GM21717 (cell line): Measurements from ENCODE around the gene PLA2G4B.

Experiments
- ATAC-seq: cut with Tn5 transposase; IDR thresholded peaks from one replicate; pipeline ENCODE4 v1.9.1; 2021; ENCODE audit warnings: mild to moderate bottlenecking, moderate library complexity; ENCODE audit not compliant: unreplicated experiment

PLA2G4B gene

DNA sequence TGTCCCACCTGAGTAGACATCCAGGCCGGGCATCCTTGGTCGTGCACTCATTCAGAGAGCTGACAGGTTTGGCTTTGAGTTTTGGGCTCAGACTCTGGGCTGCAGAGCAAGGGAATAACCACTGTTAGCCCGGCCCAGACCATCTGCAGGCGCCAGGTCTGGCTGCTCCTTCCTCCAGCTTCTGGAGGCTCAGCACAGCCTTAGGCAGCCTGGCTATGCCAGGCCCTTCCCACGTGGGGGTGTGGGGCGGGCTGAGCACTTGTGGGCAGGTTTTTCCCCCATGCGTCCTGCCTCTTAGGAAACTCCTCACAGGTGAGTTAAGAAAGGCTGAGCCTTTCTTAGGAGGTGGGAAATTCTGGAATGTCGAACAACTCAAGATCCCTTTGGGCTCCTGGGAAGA is 11.2 kb downstream of the PLA2G4B start:
- no peak for ATAC-seq

DNA sequence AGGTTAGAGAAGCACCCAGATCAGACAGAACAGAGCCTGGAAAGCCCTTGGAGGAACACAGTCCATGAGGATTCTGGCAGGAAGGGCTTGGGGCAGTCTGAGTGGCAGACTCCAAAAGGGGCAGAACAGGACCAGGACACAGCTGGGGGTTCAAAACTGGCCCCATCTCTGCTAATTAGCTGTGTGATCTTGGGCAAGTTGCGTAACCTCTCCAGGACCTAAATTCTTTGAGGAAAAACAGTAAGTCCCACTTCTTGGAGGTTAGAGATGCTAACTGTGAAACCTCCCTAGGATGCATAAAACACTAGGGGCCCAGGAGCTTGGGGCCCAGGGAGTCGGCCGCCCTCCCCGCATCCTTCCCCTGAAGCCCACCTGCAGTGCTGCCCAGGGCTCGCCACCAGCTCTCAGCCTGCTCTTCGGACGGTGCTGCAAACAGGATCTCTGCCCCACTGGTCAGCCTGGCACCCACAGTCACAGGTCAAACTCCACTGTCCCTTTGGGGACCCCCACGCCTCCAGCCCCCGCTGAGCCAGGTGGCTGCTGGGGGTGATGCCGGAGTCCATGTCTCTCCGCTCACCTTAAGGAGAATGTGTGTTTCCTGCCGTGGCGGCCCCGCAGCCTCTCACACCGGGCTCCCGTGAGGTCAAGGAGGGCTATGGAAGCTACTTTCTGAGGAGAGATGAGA is 12.0 kb downstream of the PLA2G4B start:
- no peak for ATAC-seq

- no peak for ATAC-seq
Measured at GRCh38 chr15:41851167-41851523, 12.5 kb downstream of the PLA2G4B start.

- no peak for ATAC-seq
Measured at GRCh38 chr15:41851755-41852370, 13.2 kb downstream of the PLA2G4B start.

GRCh38 chr15:41852736-41853590 is 14.3 kb downstream of the PLA2G4B start:
- no peak for ATAC-seq

- ATAC-seq: no peak
Measured at GRCh38 chr15:41853831-41854230, 15.2 kb downstream of the PLA2G4B start.

DNA sequence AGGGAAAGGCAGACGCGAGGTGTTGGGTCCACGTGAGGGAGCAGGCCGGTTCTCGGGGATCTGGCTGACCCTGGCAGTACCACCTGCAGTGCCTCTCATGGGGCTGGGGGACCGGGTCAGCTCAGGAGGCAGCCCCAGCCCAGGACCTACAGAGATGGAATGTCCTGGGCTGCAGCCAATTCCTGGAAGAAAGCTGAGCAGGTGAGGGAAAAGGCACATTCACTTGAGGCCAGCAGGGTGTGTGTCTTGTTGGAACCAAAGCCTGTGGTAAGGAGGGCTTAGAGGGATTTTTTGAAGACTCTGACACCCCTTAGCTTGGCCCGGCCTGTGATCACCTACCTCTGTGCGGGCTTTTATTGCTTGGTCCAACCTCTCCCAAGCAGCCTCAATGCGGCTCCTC is 15.8 kb downstream of the PLA2G4B start:
- ATAC-seq: no peak

GRCh38 chr15:41855261-41855961 is 16.8 kb downstream of the PLA2G4B start:
- no peak for ATAC-seq

GRCh38 chr15:41856262-41856661 is 17.6 kb downstream of the PLA2G4B start:
- ATAC-seq: no peak

GRCh38 chr15:41856716-41857115 is 18.1 kb downstream of the PLA2G4B start:
- no peak for ATAC-seq

GRCh38 chr15:41857316-41857715 is 18.7 kb downstream of the PLA2G4B start:
- no peak for ATAC-seq

DNA sequence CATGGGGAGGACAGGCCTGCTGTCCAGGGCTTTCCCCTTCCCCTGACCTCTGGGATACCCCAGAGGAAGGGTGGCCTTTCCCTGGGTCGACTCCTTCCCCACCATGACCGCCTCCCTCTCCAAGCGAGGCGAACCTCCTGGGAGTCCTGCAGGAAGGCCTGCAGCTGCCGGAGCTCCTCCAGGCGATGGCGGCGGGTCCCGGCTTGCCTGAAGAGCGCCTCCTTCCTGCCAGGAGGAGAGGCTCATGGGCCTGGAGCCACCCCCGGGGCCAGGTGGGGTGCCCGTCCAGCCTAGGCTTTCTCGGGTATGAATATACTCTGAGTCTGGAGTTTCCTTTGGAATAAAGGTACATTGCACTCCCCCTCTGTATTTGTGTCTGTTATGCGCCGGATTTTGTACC is 20.1 kb downstream of the PLA2G4B start:
- ATAC-seq: no peak

GRCh38 chr15:41860049-41860828 is 21.6 kb downstream of the PLA2G4B start:
- ATAC-seq: no peak

DNA sequence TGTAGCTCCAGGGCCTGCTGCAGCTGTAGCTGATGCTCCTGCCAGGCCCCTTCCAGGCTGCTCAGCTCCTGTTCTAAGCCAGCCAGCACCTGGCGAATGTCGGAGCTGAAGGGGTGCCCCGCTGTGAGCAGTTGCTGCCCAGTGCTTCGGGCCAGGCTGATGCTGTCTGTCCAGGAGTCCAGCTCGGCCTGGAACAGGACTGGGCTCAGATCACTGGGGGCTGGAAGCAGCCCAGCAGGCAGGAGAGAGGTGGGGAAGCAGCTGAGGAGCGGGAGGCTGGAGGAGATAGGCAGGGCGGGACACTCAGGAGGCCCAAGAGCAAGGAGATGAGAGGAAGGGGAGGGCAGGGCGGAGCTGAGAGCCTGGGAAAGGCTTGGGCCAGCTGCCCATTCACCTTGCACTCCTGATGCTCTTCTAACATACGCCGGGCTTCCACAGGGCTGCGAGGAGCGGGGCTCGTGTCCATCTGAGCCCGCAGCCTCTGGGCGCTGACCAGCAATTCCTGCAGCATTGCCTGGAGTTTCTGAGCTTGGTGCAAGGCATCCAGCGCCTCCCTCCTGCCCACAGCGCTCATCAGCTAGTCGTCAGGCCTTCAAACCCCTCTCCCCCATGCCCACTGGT is 23.2 kb downstream of the PLA2G4B start:
- ATAC-seq: no peak

GRCh38 chr15:41862515-41863116 is 24.0 kb downstream of the PLA2G4B start:
- ATAC-seq: no peak

GRCh38 chr15:41865490-41866055 is 26.9 kb downstream of the PLA2G4B start:
- no peak for ATAC-seq

DNA sequence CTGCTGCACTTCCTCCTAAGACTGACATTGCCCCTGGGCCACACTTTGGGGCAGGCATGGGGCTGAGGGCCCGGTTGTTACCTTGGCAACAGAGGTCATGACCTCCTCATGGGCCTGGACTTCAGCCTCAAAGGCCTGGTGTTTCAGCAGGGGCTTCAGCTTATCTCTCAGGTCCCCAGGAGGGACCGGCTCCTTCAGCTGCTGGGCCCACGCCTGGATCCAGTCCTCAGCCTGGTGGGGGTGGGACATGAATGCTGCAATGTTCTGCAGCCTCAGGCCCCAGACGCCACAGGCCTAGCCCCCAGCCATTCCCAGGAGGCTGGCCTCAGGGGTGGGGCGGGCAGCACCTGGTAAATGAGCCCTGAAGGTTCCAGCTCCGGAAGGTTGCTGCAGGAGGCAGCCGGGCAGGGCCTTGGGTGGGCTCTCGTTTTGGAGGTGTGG is 27.6 kb downstream of the PLA2G4B start:
- no peak for ATAC-seq

DNA sequence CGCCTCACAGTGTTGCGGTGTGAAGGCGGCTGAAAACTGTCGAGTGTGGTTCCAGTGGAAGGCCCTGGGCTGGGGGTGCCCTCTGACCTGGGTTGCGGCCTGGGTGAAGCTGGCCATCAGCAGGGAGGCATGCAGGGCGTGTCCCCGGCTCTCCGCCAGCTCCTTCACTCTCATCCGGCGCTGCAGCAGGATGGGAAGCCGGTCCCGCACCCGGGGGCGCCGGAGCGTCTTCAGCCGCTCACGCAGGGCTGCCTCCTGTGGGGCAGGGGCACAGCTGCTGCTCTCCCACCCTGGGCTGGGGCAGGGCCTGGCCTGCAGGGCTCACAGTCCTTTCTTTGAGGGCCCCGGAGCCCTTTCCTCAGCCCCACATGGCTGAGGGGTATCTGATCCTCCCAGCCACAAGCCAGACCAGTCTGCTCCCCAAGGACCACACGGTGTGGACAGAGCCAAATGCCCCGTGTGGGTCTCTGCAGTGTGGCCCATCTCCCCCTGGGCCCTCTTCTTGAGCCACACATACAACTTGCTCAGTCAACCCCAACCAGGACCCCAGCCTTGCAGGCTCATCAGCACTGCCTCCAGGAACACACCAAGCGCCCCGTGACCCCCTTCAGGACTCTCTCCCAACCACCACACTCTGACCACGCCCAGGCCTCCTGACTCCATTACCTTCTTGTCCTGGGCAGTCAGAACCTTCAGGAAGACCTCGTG is 28.4 kb downstream of the PLA2G4B start:
- ATAC-seq: no peak

- ATAC-seq: no peak
Measured at GRCh38 chr15:41868321-41868720, 29.7 kb downstream of the PLA2G4B start.
